Activated naive CD4-positive, alpha-beta T cell treated with anti-CD3 and anti-CD28 coated beads, Interleukin-2, amount 50 U/mL, for 16 hours (primary cell): Measurements from ENCODE around the gene SLC25A22.
A peak's percentile ranks its signal among the peaks of the same experiment; 100 is the strongest.

ENCODE experiments used
- DNase-seq: peaks from one replicate; pipeline ENCODE4 v3.0.0-alpha.2; 2020

The SLC25A22 gene

GRCh38 chr11:820655-821511, 22.8 kb upstream of the SLC25A22 start:
- DNase-seq: no peak

- peak; percentile 95 for DNase-seq
These were observed 22.0 kb upstream of the SLC25A22 start for GRCh38 chr11:819943-820649.

GRCh38 chr11:819129-819931, 21.2 kb upstream of the SLC25A22 start:
- peak; percentile 90 for DNase-seq

GRCh38 chr11:818396-819128, 20.5 kb upstream of the SLC25A22 start, which contains the start of gene PNPLA2:
TSS of gene PNPLA2 (plus strand) at chr11:818914. CDS start at chr11:819719, 805 bp downstream.
- no peak for DNase-seq

- no peak for DNase-seq
These were observed 18.3 kb upstream of the SLC25A22 start for GRCh38 chr11:816433-816779.

- DNase-seq: no peak
These were observed 17.8 kb upstream of the SLC25A22 start for GRCh38 chr11:815675-816432.

GRCh38 chr11:813456-814096, 15.5 kb upstream of the SLC25A22 start:
- DNase-seq: no peak

GRCh38 chr11:813072-813455, 15.0 kb upstream of the SLC25A22 start:
- DNase-seq: no peak

GRCh38 chr11:812390-812789, 14.3 kb upstream of the SLC25A22 start:
- no peak for DNase-seq

GRCh38 chr11:811446-812245, 13.6 kb upstream of the SLC25A22 start:
- DNase-seq: no peak

GRCh38 chr11:810040-810567, 12.0 kb upstream of the SLC25A22 start:
- no peak for DNase-seq

GRCh38 chr11:809287-810039, 11.4 kb upstream of the SLC25A22 start, which contains the start of gene RPLP2:
TSS of gene RPLP2 (plus strand) at chr11:809967. CDS start at chr11:810235, 268 bp downstream.
- DNase-seq: peak; percentile 98

GRCh38 chr11:808427-809286, 10.6 kb upstream of the SLC25A22 start:
- no peak for DNase-seq

GRCh38 chr11:804599-804964, 6.5 kb upstream of the SLC25A22 start:
- no peak for DNase-seq

- DNase-seq: no peak
These were observed 5.9 kb upstream of the SLC25A22 start for GRCh38 chr11:803770-804598.

- DNase-seq: no peak
These were observed 5.3 kb upstream of the SLC25A22 start for GRCh38 chr11:803467-803742.

GRCh38 chr11:802693-803466, 4.8 kb upstream of the SLC25A22 start:
- no peak for DNase-seq
